ENCODE results near the gene DPP8.

Gene DPP8

DNA sequence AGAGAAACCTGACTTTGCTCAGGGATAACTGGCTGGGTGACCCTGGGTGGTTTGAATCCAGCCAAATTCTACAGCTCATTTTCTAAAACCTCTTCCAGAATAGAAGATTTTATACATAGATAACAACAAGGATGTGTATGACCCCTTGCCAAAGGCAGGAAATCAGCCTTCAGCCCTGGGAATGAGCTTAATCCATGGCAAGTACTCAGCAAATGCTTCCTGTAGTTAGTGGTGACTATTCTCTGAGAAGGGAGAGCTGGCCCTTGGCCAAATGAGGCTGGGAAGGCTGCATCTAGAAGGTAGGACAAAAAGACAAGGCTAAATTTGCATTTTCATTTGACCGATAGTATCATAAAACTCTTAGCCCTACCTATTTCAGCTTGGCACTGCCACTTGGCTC lies 8.1 kb upstream of the DPP8 start:
- Histone ChIP-seq H3K9ac (ENCODE audit: low read length in 2 of 2) (no peak overlapping the region), H3K36me3 (ENCODE audit: control insufficient read depth in 2 of 2, insufficient read depth in 2 of 2, low read length in 2 of 2) (no peaks in the 10 kb centered on the region), H3K27ac (ENCODE audit: low read length) (no peak overlapping the region), H3K9me3 (ENCODE audit: control insufficient read depth in 2 of 2, low read length in 2 of 2) (no peaks in the 10 kb centered on the region), H3K4me1 (ENCODE audit: control insufficient read depth, insufficient read depth, low read length) (peaks cover 10% of the 10 kb centered on the region), H3K4me3 (ENCODE audit: low read length in 2 of 2) (no peak overlapping the region), H3K27me3 (ENCODE audit: control insufficient read depth in 1 of 2, insufficient read depth in 2 of 2, low read length in 2 of 2) (no peaks in the 10 kb centered on the region)

DNA sequence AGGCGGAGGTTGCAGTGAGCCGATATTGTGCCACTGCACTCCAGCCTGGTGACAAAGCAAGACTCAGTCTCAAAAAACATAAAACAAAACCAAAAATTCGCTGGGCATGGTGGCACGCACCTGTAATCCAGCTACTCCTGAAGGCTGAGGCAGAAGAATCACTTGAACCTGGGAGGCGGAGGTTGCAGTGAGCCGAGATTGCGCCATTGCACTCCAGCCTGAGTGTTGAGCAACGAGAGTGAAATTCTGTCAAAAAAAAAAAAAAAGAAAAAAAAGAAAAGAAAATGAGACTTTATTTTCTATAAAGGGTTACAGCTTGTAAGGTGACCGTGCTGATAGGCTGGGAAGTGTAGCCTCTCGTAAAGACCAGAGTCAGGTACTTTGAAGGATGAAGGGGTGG lies 6.7 kb upstream of the DPP8 start:
- Histone ChIP-seq H3K27me3 (ENCODE audit: control insufficient read depth in 1 of 2, insufficient read depth in 2 of 2, low read length in 2 of 2) (no peaks in the 10 kb centered on the region), H3K9ac (ENCODE audit: low read length in 2 of 2) (no peak overlapping the region), H3K4me1 (ENCODE audit: control insufficient read depth, insufficient read depth, low read length) (no peaks in the 10 kb centered on the region), H3K4me3 (ENCODE audit: low read length in 2 of 2) (no peak overlapping the region), H3K36me3 (ENCODE audit: control insufficient read depth in 2 of 2, insufficient read depth in 2 of 2, low read length in 2 of 2) (no peaks in the 10 kb centered on the region), H3K9me3 (ENCODE audit: control insufficient read depth in 2 of 2, low read length in 2 of 2) (no peaks in the 10 kb centered on the region), H3K27ac (ENCODE audit: low read length) (no peak overlapping the region)

GRCh38 chr15:65521350-65521749 lies 3.9 kb upstream of the DPP8 start:
- no peaks in the 10 kb centered on the region for H3K27me3 ChIP-seq (ENCODE audit: control insufficient read depth in 1 of 2, insufficient read depth in 2 of 2, low read length in 2 of 2)
- H3K4me1 ChIP-seq (ENCODE audit: control insufficient read depth, insufficient read depth, low read length): peaks cover 9% of the 10 kb centered on the region
- no peak overlapping the region for H3K9ac ChIP-seq (ENCODE audit: low read length in 2 of 2)
- H3K9me3 ChIP-seq (ENCODE audit: control insufficient read depth in 2 of 2, low read length in 2 of 2): no peaks in the 10 kb centered on the region
- no peak overlapping the region for H3K27ac ChIP-seq (ENCODE audit: low read length)
- H3K36me3 ChIP-seq (ENCODE audit: control insufficient read depth in 2 of 2, insufficient read depth in 2 of 2, low read length in 2 of 2): no peaks in the 10 kb centered on the region
- no peak overlapping the region for H3K4me3 ChIP-seq (ENCODE audit: low read length in 2 of 2)

DNA sequence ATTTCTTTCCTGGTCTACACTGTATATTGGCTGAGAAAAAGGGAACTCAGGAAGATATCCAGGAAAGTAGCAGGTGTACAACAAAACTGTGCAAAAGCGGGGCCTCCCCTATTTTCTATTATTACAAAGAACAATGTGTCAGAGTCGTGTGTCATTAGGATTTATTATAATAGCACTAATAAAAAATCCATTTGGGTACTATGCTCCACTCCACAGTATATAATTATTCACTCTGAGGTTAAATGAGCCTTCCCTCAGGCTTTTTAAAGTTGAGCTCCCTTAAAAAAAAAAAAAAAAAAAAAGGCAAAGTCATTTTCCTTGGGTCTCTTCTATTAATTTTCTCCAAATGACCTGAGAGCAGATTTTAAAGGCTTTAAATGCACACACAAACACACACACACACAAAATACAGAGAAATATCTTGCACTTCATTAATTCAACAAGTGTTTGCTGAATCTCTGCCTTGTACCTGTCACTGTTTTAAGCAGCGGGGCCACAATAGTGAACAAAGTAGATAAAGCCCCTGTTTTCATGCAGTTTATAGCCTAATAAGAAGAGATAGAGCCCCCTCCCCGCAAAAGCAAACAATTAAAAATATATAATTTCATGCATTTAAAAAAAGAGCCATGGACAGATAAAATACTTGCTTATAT lies 1.3 kb upstream of the DPP8 start:
- H3K36me3 ChIP-seq (ENCODE audit: control insufficient read depth in 2 of 2, insufficient read depth in 2 of 2, low read length in 2 of 2): peaks cover 0 to 4% of the 10 kb centered on the region in 2 donors
- no peaks in the 10 kb centered on the region for H3K27me3 ChIP-seq (ENCODE audit: control insufficient read depth in 1 of 2, insufficient read depth in 2 of 2, low read length in 2 of 2)
- no peak overlapping the region for H3K27ac ChIP-seq (ENCODE audit: low read length)

DNA sequence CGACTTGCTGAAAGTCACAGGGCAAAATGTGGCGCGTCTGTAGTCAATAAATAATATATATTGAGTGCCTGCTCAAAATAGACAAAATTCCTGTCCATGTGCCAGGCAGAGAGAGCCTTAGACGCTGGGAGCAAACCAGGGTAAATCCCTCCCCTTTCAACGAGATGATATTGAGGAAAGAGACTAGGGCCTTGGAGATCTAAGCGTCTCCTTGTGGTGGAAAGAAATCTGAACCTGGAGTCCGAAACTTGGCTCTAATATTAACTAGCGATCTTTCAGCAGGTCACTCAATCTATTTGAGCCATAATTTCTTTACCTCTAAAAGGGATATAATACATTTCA lies 348 bp upstream of the DPP8 start:
- Histone ChIP-seq H3K36me3 (ENCODE audit: control insufficient read depth in 2 of 2, insufficient read depth in 2 of 2, low read length in 2 of 2) (peaks cover 0 to 4% of the 10 kb centered on the region in 2 donors), H3K4me1 (ENCODE audit: control insufficient read depth, insufficient read depth, low read length) (peaks cover 12% of the 10 kb centered on the region), H3K9me3 (ENCODE audit: control insufficient read depth in 2 of 2, low read length in 2 of 2) (no peaks in the 10 kb centered on the region), H3K27ac (ENCODE audit: low read length) (peak overlapping the region; percentile 71), H3K4me3 (ENCODE audit: low read length in 2 of 2) (peak overlapping the region; percentile 40 to 96), H3K27me3 (ENCODE audit: control insufficient read depth in 1 of 2, insufficient read depth in 2 of 2, low read length in 2 of 2) (no peaks in the 10 kb centered on the region), H3K9ac (ENCODE audit: low read length in 2 of 2) (no peak overlapping the region)

More for the DNA sequence above, 1.3 kb upstream of the DPP8 start:
- Histone ChIP-seq H3K9ac (ENCODE audit: low read length in 2 of 2) (no peak overlapping the region), H3K4me1 (ENCODE audit: control insufficient read depth, insufficient read depth, low read length) (peaks cover 12% of the 10 kb centered on the region), H3K9me3 (ENCODE audit: control insufficient read depth in 2 of 2, low read length in 2 of 2) (no peaks in the 10 kb centered on the region), H3K4me3 (ENCODE audit: low read length in 2 of 2) (no peak overlapping the region)

DNA sequence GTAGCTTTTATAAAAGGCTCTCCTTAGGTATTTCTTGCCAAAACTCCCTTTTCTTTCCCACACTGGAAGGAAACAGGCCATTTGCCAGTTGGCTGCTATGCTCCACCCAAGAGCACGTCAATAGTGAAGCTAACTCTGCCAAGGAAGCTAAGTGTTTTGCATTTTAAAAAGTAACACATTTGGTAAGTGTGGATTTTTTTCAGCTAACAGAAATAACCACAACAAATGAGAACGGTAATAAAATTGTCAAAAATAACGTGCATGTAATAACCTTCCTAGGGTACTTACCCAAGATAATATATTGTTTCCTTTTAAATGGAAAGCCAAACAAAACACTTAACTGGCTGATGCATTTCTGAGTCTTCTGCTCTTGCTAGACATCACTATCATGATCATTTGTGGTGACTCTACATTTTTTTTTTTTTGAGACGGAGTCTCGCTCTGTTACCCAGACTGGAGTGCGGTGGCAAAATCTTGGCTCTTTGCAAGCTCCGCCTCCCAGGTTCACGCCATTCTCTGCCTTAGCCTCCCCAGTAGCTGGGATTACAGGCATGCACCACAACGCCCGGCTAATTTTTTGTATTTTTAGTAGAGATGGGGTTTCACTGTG lies 4.6 kb downstream of the DPP8 start:
- H3K9me3 ChIP-seq (ENCODE audit: control insufficient read depth in 2 of 2, low read length in 2 of 2): no peaks in the 10 kb centered on the region
- H3K27me3 ChIP-seq (ENCODE audit: control insufficient read depth in 1 of 2, insufficient read depth in 2 of 2, low read length in 2 of 2): no peaks in the 10 kb centered on the region
- peaks cover 12% of the 10 kb centered on the region for H3K4me1 ChIP-seq (ENCODE audit: control insufficient read depth, insufficient read depth, low read length)
- peaks cover 0 to 10% of the 10 kb centered on the region in 2 donors for H3K36me3 ChIP-seq (ENCODE audit: control insufficient read depth in 2 of 2, insufficient read depth in 2 of 2, low read length in 2 of 2)
- H3K27ac ChIP-seq (ENCODE audit: low read length): no peak overlapping the region
- H3K9ac ChIP-seq (ENCODE audit: low read length in 2 of 2): no peak overlapping the region
- peak overlapping the region in 1 of 2 donors; percentile 1 for H3K4me3 ChIP-seq (ENCODE audit: low read length in 2 of 2)

- Histone ChIP-seq H3K4me3 (ENCODE audit: low read length in 2 of 2) (peak overlapping the region in 1 of 2 donors; percentile 1), H3K4me1 (ENCODE audit: control insufficient read depth, insufficient read depth, low read length) (peaks cover 9% of the 10 kb centered on the region), H3K36me3 (ENCODE audit: control insufficient read depth in 2 of 2, insufficient read depth in 2 of 2, low read length in 2 of 2) (peaks cover 4 to 12% of the 10 kb centered on the region in 2 donors), H3K27ac (ENCODE audit: low read length) (no peak overlapping the region), H3K27me3 (ENCODE audit: control insufficient read depth in 1 of 2, insufficient read depth in 2 of 2, low read length in 2 of 2) (no peaks in the 10 kb centered on the region), H3K9me3 (ENCODE audit: control insufficient read depth in 2 of 2, low read length in 2 of 2) (no peaks in the 10 kb centered on the region), H3K9ac (ENCODE audit: low read length in 2 of 2) (peak overlapping the region in 1 of 2 donors; percentile 3)
Observed at GRCh38 chr15:65512189-65512588, 5.3 kb downstream of the DPP8 start.

DNA sequence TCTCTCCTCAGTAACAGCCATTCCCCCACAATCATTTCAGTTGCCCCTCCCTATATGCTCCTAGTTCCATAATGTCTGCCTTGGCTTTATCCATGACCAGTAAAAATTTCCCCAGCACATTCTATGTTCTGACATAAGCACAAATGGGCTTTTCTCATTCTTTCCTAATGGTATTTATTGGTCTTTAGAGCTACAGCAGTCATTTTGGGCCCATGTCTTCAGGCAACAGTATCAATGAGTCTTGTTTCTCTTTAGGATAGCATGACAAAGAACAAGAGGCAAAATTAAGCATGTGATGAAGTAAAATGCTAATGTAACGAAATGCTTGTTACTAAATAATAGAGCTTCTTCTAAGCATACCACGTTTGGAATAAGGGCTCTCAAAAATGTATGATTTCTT lies 8.2 kb downstream of the DPP8 start:
- Histone ChIP-seq H3K36me3 (ENCODE audit: control insufficient read depth in 2 of 2, insufficient read depth in 2 of 2, low read length in 2 of 2) (peaks cover 7 to 10% of the 10 kb centered on the region in 2 donors), H3K9ac (ENCODE audit: low read length in 2 of 2) (no peak overlapping the region), H3K27me3 (ENCODE audit: control insufficient read depth in 1 of 2, insufficient read depth in 2 of 2, low read length in 2 of 2) (no peaks in the 10 kb centered on the region), H3K27ac (ENCODE audit: low read length) (no peak overlapping the region), H3K9me3 (ENCODE audit: control insufficient read depth in 2 of 2, low read length in 2 of 2) (no peaks in the 10 kb centered on the region), H3K4me1 (ENCODE audit: control insufficient read depth, insufficient read depth, low read length) (no peaks in the 10 kb centered on the region), H3K4me3 (ENCODE audit: low read length in 2 of 2) (no peak overlapping the region)

GRCh38 chr15:65494076-65494475 lies 23.4 kb downstream of the DPP8 start:
- no peaks in the 10 kb centered on the region for H3K4me1 ChIP-seq (ENCODE audit: control insufficient read depth, insufficient read depth, low read length)
- H3K27me3 ChIP-seq (ENCODE audit: control insufficient read depth in 1 of 2, insufficient read depth in 2 of 2, low read length in 2 of 2): no peaks in the 10 kb centered on the region
- no peak overlapping the region for H3K27ac ChIP-seq (ENCODE audit: low read length)
- H3K9me3 ChIP-seq (ENCODE audit: control insufficient read depth in 2 of 2, low read length in 2 of 2): no peaks in the 10 kb centered on the region
- no peak overlapping the region for H3K9ac ChIP-seq (ENCODE audit: low read length in 2 of 2)
- no peak overlapping the region for H3K4me3 ChIP-seq (ENCODE audit: low read length in 2 of 2)
- peaks cover 14 to 17% of the 10 kb centered on the region in 2 donors for H3K36me3 ChIP-seq (ENCODE audit: control insufficient read depth in 2 of 2, insufficient read depth in 2 of 2, low read length in 2 of 2)

DNA sequence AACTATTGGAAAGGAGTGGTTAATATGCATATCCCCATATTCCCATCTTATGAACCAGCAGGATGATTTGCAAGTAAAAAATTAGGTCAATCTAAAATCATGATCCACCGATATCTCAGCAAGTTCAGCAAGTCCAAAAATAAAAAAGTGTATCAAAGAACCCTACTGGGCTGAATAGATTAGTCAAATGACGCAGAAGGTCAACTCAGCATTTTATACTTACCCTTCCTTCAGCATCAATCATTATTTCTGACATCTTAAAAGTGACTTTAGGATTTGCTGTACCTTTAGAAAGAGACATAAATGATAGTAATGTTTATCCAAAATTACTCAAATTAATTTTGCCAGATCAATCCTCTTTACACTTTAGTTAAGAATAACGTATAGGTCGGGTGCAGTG lies 32.6 kb downstream of the DPP8 start:
- Histone ChIP-seq H3K4me3 (ENCODE audit: low read length in 2 of 2) (no peak overlapping the region), H3K4me1 (ENCODE audit: control insufficient read depth, insufficient read depth, low read length) (no peaks in the 10 kb centered on the region), H3K27me3 (ENCODE audit: control insufficient read depth in 1 of 2, insufficient read depth in 2 of 2, low read length in 2 of 2) (no peaks in the 10 kb centered on the region), H3K9ac (ENCODE audit: low read length in 2 of 2) (no peak overlapping the region), H3K27ac (ENCODE audit: low read length) (no peak overlapping the region), H3K9me3 (ENCODE audit: control insufficient read depth in 2 of 2, low read length in 2 of 2) (no peaks in the 10 kb centered on the region), H3K36me3 (ENCODE audit: control insufficient read depth in 2 of 2, insufficient read depth in 2 of 2, low read length in 2 of 2) (peaks cover 19 to 21% of the 10 kb centered on the region in 2 donors)

DNA sequence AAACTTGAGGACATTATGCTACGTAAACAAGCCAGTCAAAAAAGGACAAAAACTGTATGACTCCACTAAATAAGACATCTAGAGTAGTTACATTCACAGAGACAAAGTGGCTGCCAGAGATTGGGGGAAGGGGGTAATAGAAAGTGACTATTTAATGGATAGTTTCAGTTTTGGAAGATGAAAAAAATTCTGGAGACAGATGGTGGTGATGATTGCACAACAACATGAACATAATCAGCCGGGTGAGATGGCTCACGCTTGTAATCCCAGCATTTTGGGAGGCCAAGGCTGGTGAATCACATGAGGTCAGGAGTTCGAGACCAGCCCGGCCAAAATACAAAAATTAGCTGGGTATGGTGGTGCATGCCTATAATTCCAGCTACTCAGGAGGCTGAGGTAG lies 40.6 kb downstream of the DPP8 start:
- no peaks in the 10 kb centered on the region for H3K9me3 ChIP-seq (ENCODE audit: control insufficient read depth in 2 of 2, low read length in 2 of 2)
- peaks cover 33 to 34% of the 10 kb centered on the region in 2 donors for H3K36me3 ChIP-seq (ENCODE audit: control insufficient read depth in 2 of 2, insufficient read depth in 2 of 2, low read length in 2 of 2)
- H3K9ac ChIP-seq (ENCODE audit: low read length in 2 of 2): no peak overlapping the region
- H3K4me1 ChIP-seq (ENCODE audit: control insufficient read depth, insufficient read depth, low read length): no peaks in the 10 kb centered on the region
- H3K27me3 ChIP-seq (ENCODE audit: control insufficient read depth in 1 of 2, insufficient read depth in 2 of 2, low read length in 2 of 2): no peaks in the 10 kb centered on the region
- H3K4me3 ChIP-seq (ENCODE audit: low read length in 2 of 2): no peak overlapping the region
- no peak overlapping the region for H3K27ac ChIP-seq (ENCODE audit: low read length)
